ENCODE results near the gene FNIP1. TPM values are rescaled to one million over a fixed set of nuclear protein-coding genes. Genes with fewer than 3 reads are reported as not detected.

The FNIP1 gene
- total RNA-seq, 1 donor from 2014 or later = 40.6 TPM

DNA sequence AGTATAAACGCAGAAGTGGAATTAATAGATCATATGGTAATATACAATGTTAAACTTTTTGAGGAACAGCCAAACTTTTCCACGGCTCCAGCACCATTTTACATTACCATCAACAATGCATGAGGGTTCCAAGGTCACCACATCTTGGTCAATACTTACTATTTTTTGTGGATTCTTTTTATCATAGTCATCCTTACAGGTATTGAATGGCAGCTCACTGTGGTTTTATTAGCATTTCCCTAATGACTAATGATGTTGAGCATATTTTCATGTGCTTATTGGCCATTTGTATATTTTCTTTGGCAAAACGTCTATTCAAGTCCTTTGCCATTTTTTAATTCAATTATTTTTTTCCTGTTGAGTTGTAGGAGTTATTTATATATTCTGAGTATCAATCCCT, 147.7 kb downstream of the FNIP1 start:
- H3K36me3 Mint-ChIP-seq (ENCODE audit: low read depth) = peaks cover 35% of the 10 kb centered on the region
- H3K27me3 Mint-ChIP-seq (ENCODE audit: low read depth) = no peaks in the 10 kb centered on the region
- H3K4me1 Mint-ChIP-seq (ENCODE audit: low read depth) = peaks cover 13% of the 10 kb centered on the region
- H3K4me3 Mint-ChIP-seq (ENCODE audit: unreplicated experiment) = no peak overlapping the region
- no peak overlapping the region for H3K27ac Mint-ChIP-seq (ENCODE audit: unreplicated experiment)
- TF ChIP-seq, protein P1, sequence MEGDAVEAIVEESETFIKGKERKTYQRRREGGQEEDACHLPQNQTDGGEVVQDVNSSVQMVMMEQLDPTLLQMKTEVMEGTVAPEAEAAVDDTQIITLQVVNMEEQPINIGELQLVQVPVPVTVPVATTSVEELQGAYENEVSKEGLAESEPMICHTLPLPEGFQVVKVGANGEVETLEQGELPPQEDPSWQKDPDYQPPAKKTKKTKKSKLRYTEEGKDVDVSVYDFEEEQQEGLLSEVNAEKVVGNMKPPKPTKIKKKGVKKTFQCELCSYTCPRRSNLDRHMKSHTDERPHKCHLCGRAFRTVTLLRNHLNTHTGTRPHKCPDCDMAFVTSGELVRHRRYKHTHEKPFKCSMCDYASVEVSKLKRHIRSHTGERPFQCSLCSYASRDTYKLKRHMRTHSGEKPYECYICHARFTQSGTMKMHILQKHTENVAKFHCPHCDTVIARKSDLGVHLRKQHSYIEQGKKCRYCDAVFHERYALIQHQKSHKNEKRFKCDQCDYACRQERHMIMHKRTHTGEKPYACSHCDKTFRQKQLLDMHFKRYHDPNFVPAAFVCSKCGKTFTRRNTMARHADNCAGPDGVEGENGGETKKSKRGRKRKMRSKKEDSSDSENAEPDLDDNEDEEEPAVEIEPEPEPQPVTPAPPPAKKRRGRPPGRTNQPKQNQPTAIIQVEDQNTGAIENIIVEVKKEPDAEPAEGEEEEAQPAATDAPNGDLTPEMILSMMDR (IDR thresholded peaks at IDR 0.05) = no peak
- DNase-seq (ENCODE audit: low spot score) = no peak
- no peaks in the 10 kb centered on the region for H3K9me3 Mint-ChIP-seq (ENCODE audit: low read depth)

DNA sequence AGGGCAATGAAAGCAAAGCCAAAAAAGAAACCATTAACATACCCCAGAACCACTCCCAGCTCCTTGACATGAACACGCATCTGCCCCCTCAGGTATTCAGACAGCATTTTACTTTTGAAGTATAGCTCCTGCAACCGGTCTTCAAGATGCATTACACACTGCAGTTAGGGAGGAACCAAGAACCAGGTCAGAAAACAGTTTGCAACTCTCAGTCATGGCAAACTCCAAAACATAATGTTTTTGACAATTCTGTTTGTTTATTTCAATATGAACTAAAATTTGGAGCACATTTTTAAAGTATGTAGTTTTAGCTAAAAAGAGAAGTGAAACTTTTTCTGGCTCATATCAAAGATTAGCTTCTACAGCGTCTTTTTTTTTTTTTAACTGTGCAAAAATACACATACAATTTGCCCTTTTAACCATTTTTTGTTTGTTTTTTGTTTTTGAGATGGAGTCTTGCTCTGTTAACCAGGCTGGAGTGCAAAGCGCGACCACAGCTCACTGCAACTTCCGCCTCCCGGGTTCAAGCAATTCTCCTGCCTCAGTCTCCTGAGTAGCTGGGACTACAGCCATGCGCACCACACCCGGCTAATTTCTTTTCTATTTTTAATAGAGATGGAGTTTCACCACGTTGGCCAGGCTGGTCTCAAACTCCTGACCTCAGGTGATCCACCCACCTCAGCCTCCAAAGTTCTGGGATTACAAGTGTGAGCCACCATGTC, 149.6 kb downstream of the FNIP1 start:
- H3K9me3 Mint-ChIP-seq (ENCODE audit: low read depth) = no peaks in the 10 kb centered on the region
- TF ChIP-seq, protein P1 (IDR thresholded peaks at IDR 0.05) = no peak
- no peaks in the 10 kb centered on the region for H3K27me3 Mint-ChIP-seq (ENCODE audit: low read depth)
- no peak for DNase-seq (ENCODE audit: low spot score)
- peaks cover 33% of the 10 kb centered on the region for H3K36me3 Mint-ChIP-seq (ENCODE audit: low read depth)
- no peak overlapping the region for H3K4me3 Mint-ChIP-seq (ENCODE audit: unreplicated experiment)
- H3K4me1 Mint-ChIP-seq (ENCODE audit: low read depth) = peaks cover 14% of the 10 kb centered on the region
- no peak overlapping the region for H3K27ac Mint-ChIP-seq (ENCODE audit: unreplicated experiment)

DNA sequence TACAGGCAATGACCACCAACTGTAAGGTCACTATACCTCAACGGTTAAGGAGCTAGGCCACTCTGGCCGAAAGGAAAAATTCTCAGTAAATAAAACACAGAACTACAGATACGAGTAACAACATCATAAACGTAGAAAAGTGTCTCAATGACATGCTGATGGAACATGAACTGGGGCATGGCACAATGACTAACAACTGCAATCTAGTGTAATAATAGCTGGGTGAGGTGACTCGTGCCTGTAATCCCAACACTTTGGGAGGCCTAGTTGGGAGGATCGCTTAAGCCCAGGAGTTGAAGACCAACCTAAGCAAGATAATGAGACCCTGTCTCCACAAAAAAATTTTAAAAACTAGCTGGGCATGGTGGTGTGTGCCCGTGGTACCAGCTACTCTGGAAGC, 152.0 kb downstream of the FNIP1 start:
- TF ChIP-seq, protein P1 (IDR thresholded peaks at IDR 0.05) = no peak
- Mint-ChIP-seq H3K9me3 (ENCODE audit: low read depth) (no peaks in the 10 kb centered on the region), H3K36me3 (ENCODE audit: low read depth) (peaks cover 14% of the 10 kb centered on the region), H3K4me3 (ENCODE audit: unreplicated experiment) (no peak overlapping the region), H3K27ac (ENCODE audit: unreplicated experiment) (peak overlapping the region; percentile 76), H3K4me1 (ENCODE audit: low read depth) (peaks cover 14% of the 10 kb centered on the region), H3K27me3 (ENCODE audit: low read depth) (no peaks in the 10 kb centered on the region)
- no peak for DNase-seq (ENCODE audit: low spot score)

DNA sequence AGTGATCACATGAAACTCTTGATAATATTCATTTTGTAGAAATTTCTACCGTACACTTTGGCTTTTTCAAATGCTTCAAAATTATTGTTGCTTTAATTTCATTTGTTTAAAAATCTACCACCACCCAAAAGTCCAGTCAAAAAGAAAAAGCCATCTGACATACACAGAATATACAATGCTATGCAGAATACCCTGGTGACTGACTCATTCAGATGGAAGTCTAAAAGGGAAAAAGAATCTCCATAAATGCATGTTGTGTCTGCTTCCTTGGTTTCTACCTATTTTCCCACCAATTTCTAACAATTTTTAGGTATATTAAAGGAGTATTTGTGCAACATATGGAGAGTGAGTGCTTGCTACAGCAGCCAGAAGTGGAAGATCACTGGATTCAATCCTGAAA, 152.4 kb downstream of the FNIP1 start:
- Mint-ChIP-seq H3K4me1 (ENCODE audit: low read depth) (peaks cover 14% of the 10 kb centered on the region), H3K9me3 (ENCODE audit: low read depth) (no peaks in the 10 kb centered on the region), H3K27me3 (ENCODE audit: low read depth) (no peaks in the 10 kb centered on the region), H3K27ac (ENCODE audit: unreplicated experiment) (peak overlapping the region; percentile 76), H3K36me3 (ENCODE audit: low read depth) (peaks cover 12% of the 10 kb centered on the region), H3K4me3 (ENCODE audit: unreplicated experiment) (no peak overlapping the region)
- TF ChIP-seq, protein P1 (IDR thresholded peaks at IDR 0.05) = no peak
- DNase-seq (ENCODE audit: low spot score) = no peak

DNA sequence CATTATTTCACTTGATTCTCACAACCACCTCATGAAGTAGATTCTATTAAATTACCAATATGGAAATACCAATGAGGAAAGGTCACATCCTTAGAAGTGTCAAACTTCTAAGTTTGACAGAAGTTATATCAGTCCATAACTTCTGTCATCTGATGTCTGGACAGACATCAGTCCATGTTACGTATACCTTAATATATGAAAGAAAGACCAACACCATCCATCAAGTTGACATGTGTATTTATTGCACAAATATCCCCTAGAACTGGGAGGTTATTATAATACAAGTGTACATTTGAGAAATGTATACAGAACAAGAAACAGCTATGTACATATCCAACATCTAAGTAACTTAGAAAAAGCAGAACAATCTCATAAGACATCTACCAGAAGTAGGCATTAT, 155.3 kb downstream of the FNIP1 start:
- Mint-ChIP-seq H3K4me1 (ENCODE audit: low read depth) (peaks cover 19% of the 10 kb centered on the region), H3K4me3 (ENCODE audit: unreplicated experiment) (no peak overlapping the region), H3K9me3 (ENCODE audit: low read depth) (no peaks in the 10 kb centered on the region), H3K27me3 (ENCODE audit: low read depth) (no peaks in the 10 kb centered on the region), H3K27ac (ENCODE audit: unreplicated experiment) (no peak overlapping the region), H3K36me3 (ENCODE audit: low read depth) (peaks cover 12% of the 10 kb centered on the region)
- no peak for DNase-seq (ENCODE audit: low spot score)
- TF ChIP-seq, protein P1 (IDR thresholded peaks at IDR 0.05) = no peak

Data from chondrocyte (in vitro differentiated cells).